ENCODE data around the gene LRMDA.

The LRMDA gene

GRCh38 chr10:76209135-76209534 lies 777.7 kb downstream of the LRMDA start:
- TF ChIP-seq ZNF274 (IDR thresholded peaks at IDR 0.05; ENCODE audit: low read depth, low read length), result no peak
- no peak overlapping the region for H3K4me3 ChIP-seq (ENCODE audit: low read length)

- no peak for TF ChIP-seq ZNF274 (IDR thresholded peaks at IDR 0.05; ENCODE audit: low read depth, low read length)
- no peak overlapping the region for H3K4me3 ChIP-seq (ENCODE audit: low read length)
These were observed 778.8 kb downstream of the LRMDA start for GRCh38 chr10:76210211-76210610.

- no peak overlapping the region for H3K4me3 ChIP-seq (ENCODE audit: low read length)
- no peak for TF ChIP-seq ZNF274 (IDR thresholded peaks at IDR 0.05; ENCODE audit: low read depth, low read length)
These were observed 780.3 kb downstream of the LRMDA start for GRCh38 chr10:76211691-76212090.

GRCh38 chr10:76213876-76214275 lies 782.5 kb downstream of the LRMDA start:
- no peak overlapping the region for H3K4me3 ChIP-seq (ENCODE audit: low read length)
- no peak for TF ChIP-seq ZNF274 (IDR thresholded peaks at IDR 0.05; ENCODE audit: low read depth, low read length)

- no peak for TF ChIP-seq ZNF274 (IDR thresholded peaks at IDR 0.05; ENCODE audit: low read depth, low read length)
- no peak overlapping the region for H3K4me3 ChIP-seq (ENCODE audit: low read length)
These were observed 786.6 kb downstream of the LRMDA start for GRCh38 chr10:76218035-76218434.

- no peak overlapping the region for H3K4me3 ChIP-seq (ENCODE audit: low read length)
- TF ChIP-seq ZNF274 (IDR thresholded peaks at IDR 0.05; ENCODE audit: low read depth, low read length), result no peak
These were observed 797.9 kb downstream of the LRMDA start for GRCh38 chr10:76229341-76229740.

- no peak for TF ChIP-seq ZNF274 (IDR thresholded peaks at IDR 0.05; ENCODE audit: low read depth, low read length)
- H3K4me3 ChIP-seq (ENCODE audit: low read length), result no peak overlapping the region
These were observed 799.5 kb downstream of the LRMDA start for GRCh38 chr10:76230921-76231285.

GRCh38 chr10:76231286-76231934 lies 800.0 kb downstream of the LRMDA start:
- no peak overlapping the region for H3K4me3 ChIP-seq (ENCODE audit: low read length)
- TF ChIP-seq ZNF274 (IDR thresholded peaks at IDR 0.05; ENCODE audit: low read depth, low read length), result no peak

GRCh38 chr10:76234499-76235226 lies 803.2 kb downstream of the LRMDA start:
- no peak overlapping the region for H3K4me3 ChIP-seq (ENCODE audit: low read length)
- no peak for TF ChIP-seq ZNF274 (IDR thresholded peaks at IDR 0.05; ENCODE audit: low read depth, low read length)

- no peak for TF ChIP-seq ZNF274 (IDR thresholded peaks at IDR 0.05; ENCODE audit: low read depth, low read length)
- H3K4me3 ChIP-seq (ENCODE audit: low read length), result no peak overlapping the region
These were observed 804.9 kb downstream of the LRMDA start for GRCh38 chr10:76236356-76236755.

GRCh38 chr10:76242956-76243355 lies 811.5 kb downstream of the LRMDA start:
- H3K4me3 ChIP-seq (ENCODE audit: low read length), result no peak overlapping the region
- TF ChIP-seq ZNF274 (IDR thresholded peaks at IDR 0.05; ENCODE audit: low read depth, low read length), result no peak

GRCh38 chr10:76244061-76244686 lies 812.8 kb downstream of the LRMDA start:
- no peak overlapping the region for H3K4me3 ChIP-seq (ENCODE audit: low read length)
- no peak for TF ChIP-seq ZNF274 (IDR thresholded peaks at IDR 0.05; ENCODE audit: low read depth, low read length)

GRCh38 chr10:76245951-76246495 lies 814.6 kb downstream of the LRMDA start:
- no peak for TF ChIP-seq ZNF274 (IDR thresholded peaks at IDR 0.05; ENCODE audit: low read depth, low read length)

GRCh38 chr10:76248649-76249200 lies 817.3 kb downstream of the LRMDA start:
- TF ChIP-seq ZNF274 (IDR thresholded peaks at IDR 0.05; ENCODE audit: low read depth, low read length), result no peak
- H3K4me3 ChIP-seq (ENCODE audit: low read length), result no peak overlapping the region

More at GRCh38 chr10:76245951-76246495, 814.6 kb downstream of the LRMDA start:
- H3K4me3 ChIP-seq (ENCODE audit: low read length), result no peak overlapping the region

All from GM08714 (cell line).